GM18511 (cell line): ENCODE measurements around the gene SCRN2.

Experiments used
- ATAC-seq: cut with Tn5 transposase; IDR thresholded peaks from one replicate; pipeline ENCODE4 v1.9.1; 2021; ENCODE audit warnings: mild to moderate bottlenecking, moderate library complexity; ENCODE audit not compliant: unreplicated experiment

Gene SCRN2

DNA sequence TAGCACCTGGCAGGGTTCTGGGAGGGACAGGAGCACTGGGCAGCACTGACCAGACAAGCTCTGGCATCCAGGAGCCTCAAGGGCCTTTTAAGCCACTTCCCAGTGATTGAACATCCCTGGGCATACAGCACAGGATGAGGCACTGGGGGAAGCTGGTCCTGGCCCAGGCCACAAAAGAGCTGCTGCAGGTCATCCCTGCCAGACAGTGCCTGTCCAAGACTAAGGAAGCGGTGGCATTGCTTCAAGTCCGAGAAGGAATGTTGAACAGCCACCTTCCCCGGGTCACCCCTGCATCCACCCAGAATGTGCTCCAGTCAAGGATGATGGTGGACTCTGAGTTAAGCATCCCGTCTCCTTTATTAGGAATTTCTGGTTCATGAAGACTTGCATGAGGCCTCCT lies 18.3 kb downstream of the SCRN2 start:
- no peak for ATAC-seq

DNA sequence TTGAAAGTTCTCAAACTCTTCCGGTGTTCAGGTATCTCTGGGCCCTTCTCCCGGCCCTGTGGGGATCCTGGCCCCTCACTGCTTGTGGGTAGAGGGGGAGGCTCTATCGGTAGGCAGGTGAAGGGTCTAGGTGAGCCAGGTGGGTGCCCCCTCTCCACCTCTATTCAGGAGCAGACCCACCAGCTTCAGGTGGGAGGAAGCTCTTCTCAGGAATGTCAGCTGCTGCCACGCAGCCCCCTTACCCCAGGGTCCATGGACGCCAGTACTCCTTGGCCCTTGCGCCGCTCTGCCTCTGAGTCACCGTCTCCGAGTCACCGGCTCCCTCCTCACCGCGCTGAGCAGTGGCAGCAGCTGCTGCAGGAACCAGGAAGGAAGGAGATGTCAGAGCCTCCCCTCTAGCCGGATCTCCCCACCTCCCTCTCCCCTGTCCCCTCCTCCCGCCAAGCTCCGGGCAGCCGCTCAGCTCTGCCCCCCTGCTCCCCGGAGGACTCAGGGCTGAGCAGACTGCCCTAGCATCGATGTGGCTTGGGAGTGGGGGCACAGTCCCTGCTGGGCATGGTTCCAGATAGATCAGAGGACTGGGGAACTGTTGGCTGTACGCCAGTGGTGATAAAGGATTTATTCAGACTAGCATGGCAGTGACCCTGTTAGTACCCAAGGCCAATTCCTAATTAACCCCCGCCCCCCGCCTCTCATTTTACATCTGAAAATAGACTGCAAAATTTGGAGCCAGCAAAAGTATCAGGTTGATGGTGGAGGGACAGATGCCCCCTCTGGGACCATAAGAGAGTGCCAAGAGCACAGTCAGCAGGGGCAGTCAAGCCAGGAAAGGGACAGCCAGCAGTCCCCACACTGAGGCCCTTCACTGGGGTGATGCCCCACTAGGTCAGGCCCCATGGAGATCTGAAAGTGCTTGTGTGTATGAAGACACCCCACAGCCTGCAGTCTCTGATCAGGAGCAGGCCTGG lies 19.4 kb downstream of the SCRN2 start, which contains the start of gene OSBPL7:
TSS of gene OSBPL7 (minus strand) at position 371 of the 968 bp plus-strand sequence. CDS start 1,516 bp downstream, outside the sequence.
- peak; percentile 97 for ATAC-seq

GRCh38 chr17:47821031-47821423 lies 20.0 kb downstream of the SCRN2 start:
- no peak for ATAC-seq

DNA sequence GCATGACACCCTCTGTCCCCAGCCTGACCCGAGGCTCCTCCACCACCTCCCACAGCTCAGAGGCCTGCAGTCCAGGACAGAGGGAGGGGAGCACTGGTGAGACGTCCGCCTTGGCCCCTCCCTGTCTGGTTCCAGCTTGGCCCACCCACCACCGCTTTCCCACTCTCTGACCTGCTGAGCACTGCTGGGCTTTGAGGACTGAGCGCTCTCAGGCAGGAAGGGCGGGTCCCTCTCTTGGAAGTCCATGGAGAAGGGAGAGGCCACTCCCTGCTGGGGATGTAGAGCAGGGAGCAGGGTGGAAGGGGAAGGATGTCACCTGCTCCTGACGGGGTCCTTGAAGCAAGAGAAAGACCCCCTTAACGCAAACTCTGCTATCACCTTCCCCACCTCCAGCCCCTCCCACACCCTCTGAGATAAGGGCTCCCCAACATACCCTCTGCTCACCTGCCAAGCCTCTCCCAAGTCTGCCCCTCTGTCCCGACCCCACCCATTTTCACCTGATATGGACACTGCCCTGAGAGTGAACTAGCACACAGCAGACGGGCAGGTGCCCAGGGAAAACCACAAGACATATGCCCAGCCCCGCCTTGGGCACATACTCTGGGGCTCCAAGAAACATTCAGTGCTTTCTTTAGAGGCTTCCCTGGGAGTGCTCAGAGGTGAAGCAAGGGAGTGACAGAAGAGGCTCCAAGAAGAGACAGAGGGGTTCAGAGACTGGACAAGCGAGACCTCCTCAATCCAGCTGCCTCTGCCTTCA lies 20.9 kb downstream of the SCRN2 start:
- ATAC-seq = no peak

DNA sequence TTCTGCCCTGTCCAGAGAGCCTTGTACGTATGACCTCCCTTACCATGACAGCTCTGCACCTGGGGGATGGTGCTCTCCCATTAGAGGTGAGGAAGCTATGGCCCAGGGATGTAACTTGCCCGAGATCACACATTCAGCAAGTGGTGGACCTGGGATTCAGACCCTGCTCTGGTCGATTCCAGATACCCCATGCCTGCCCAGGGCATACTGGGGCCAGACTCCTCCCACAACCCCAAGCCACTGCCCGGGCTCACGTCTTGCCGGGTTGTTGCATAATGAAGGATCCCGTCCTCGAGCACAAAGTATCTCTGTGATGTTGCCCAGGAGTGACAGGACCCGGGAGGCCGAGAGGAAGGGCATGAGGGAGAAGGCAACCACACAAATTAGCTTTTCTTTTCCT lies 21.6 kb downstream of the SCRN2 start:
- ATAC-seq = no peak

DNA sequence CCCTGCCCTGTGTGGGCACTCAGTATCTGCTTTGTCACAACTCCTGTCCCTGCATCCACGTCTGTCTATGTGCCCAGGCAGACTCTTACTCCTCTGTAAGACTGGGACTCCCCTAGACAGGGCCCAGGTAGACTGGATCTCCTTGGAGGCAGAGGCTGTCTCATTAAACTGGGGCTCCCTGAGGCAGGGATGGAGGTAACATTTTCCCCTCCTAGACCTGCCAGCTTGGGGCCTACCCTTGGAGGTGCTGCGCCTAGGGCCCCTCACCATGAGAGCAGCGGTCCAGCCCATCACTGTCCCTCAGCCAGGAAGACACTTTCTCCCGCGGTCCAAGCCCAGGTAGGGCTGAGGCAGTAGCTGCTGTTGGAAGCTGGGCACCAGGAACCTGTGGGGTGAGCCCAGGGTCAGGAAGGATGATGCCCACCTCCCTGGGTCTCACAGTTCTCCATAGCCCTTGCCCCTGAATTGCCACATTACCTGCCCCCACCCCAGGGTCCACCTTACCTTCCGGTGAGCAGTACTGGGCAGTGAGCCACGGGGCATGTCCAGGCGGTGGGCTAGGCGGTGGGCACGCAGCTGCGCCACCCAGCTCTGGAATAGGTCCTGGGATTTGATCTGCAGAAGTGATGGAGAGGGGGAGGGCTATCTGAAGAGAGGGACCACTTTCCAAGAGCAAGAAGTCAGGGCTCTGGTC lies 22.9 kb downstream of the SCRN2 start:
- no peak for ATAC-seq

DNA sequence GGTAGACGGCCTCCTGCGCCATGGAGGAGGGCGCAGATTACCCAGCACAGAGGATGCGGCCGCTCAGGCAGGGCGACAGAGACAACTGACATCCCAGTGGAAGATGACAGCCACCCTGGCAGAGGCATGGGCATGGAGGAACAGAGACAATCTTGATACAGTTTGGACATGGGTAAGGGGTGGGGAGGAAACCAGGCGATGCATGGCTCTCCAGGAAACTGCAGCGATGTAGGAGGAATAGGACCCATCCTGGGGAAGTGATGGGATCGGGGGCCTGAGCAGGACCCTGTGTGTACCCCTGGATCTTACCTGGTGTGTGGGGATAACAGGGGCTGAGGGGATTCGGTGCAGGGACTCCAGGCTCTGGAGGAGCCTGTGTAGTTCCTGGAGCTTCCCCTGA lies 24.1 kb downstream of the SCRN2 start:
- no peak for ATAC-seq

GRCh38 chr17:47816111-47816735 lies 24.9 kb downstream of the SCRN2 start:
- no peak for ATAC-seq

DNA sequence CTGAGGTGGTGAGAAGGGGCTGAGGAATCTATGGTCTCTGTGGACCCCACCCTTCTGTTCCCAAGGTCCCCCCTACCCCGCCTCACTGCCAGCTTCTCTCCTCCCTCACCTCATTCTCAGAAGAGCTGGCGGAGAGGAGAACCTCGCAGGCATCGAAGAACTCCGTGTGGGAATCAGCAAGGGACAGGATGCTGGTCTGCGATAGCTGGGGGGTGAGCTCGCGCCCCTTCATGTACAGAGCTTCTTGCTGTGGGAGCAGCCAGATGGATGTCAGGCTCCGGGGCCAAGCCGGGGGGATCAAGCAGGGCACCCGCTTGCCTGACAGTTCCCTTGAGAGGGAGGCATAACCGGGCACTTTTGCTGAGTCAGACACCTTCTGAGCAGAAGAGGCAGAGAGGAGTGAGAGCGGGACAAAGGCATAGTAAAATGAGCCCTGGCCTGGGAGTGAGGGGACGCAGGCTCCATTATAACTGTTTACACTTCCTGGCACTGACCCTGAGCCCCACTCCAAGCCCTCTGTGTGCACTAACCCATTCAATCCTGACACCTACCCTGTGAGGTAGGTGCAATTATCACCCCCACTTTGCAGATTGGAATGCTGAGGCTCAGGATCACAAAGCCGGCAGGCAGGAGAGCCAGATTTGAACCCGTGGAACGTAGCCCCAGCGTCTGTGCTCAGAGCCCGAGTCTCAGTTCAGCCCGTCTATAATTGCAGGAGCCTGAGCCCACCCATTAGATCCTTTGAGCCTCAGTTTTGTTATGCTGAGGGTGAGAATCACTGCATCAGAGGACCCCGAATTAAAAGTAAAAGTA lies 25.8 kb downstream of the SCRN2 start:
- no peak for ATAC-seq

DNA sequence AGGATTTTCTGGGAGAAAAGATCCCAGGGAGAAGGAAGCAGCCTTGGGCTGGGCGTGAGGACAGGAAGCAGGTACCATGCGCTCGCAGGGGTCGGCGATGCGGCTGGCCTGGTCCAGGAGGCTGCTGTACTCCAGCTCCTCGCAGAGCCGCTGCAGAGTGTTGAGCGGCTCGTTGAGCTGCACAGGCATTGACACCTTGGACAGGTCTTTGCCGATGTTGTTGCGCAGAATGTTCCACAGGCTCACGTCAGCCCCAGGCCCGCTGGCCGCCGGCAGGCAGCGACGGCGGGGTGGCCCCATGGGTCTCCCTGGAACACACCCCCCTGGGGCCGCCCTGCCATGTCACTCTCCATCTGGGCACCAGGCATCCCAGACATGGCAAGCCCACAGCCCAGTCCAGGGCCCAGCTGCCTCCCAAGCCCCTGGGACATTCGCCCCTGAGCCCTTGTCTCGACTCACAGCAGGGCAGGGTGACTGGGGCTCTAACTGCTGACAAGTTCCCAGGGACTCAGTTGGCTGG lies 27.5 kb downstream of the SCRN2 start:
- no peak for ATAC-seq

DNA sequence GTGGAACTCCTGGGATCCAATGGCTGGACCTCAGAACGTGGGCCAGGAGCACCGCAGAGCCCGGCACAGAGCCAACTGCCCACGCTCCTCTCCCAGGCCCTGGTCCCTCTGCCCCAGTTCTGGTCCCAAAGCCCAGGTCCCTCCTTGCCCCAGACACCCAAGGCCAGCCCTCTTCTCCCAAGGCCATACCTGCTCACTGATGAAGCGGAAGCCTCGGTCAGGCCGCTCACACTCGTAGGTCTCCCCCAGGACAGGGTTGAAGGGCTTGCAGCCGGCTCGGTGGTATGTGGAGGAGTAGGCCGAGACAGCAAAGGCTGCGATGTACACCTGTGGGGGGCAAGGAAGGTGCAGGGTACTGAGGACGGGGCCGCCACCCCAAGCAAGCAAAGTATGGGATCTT lies 28.0 kb downstream of the SCRN2 start:
- no peak for ATAC-seq

DNA sequence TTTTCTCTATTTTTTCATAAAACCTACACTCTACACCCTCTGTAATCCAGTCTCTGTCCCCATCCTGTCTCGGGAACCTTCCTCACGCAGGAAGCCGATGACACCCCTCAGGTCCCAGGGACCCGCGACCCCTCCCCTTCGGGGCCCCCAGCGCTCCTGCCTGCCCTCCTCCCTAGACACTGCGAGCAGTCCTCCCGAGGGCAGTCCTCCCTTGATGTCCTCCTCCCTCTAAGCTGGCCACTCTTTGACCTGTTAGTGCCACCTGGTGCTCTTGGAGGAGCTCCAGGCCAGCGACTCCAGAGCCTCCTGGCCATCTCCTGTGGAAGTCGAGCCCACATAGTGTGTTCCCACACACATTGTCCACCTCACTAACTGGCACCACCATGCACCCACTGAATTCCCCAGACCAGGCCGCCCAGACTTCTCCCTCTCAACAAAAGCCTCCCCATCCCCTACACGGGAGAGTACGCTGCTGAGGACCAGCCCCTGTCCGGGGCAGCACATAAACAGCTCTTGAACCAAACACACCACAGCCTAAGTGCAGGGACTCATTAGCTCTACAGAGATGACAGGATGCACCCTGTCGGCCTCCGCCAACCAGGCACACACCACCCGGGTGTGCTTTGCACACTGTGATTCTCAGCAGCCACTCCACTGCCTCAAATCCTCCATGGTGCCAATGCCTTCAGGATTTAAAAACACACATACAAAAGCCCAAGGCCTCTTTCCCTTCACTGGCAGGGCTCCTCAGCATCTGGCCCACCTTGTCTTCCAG lies 28.7 kb downstream of the SCRN2 start:
- ATAC-seq = no peak

DNA sequence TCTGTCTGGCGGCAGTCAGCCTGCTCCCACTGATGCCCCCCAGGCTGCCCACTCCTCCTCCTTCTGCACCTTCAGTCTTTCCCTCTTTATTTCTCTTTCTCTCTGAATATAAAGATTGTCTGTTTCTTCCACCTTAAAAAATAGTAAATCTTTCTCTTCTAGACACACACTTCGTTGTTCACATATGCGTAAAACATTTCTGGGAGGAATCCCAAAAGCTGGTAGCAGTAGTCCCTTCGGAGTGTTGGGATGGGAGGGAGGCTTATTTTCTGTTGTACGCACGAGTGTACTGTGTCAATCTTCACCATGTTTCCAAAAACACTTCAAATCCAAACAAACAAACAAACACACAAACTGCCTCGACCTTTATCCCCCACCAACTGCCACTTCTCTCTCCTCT lies 29.4 kb downstream of the SCRN2 start:
- no peak for ATAC-seq

DNA sequence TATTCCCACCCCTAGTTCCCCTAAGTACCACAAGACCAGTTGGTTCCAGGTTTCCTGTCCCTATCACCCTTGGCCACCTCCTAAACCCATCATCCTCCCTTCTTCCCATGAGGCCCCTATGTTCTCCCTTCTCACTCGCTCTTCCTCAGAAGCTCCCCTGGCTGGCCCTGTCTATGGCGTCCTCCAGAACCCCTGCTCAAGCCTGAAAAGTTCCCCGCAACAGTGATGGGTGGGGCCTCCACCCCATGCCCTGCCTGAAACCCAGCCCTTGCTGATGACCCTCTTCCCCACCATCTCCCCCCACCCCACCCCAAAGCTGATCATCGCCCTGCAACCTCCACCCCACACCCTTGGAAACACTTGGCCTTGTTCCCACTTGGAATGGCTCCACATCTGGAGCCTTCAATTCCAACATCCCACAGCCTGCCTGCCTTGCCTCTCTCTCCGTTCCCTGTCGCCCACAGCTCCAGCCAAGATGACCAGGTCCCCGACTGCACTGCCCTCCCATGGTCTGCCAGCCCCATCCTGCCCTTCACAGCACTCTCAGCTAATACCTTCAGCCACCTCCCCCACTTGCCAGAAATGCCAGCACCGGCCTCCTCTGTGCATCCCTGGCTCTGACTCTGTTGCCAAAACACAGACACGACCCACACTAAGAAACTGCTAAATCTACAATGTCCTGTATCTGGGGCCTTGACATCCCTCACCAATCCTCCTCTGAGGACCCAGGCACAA lies 30.0 kb downstream of the SCRN2 start:
- ATAC-seq = no peak

- no peak for ATAC-seq
These were observed 30.8 kb downstream of the SCRN2 start for GRCh38 chr17:47810200-47810821.

DNA sequence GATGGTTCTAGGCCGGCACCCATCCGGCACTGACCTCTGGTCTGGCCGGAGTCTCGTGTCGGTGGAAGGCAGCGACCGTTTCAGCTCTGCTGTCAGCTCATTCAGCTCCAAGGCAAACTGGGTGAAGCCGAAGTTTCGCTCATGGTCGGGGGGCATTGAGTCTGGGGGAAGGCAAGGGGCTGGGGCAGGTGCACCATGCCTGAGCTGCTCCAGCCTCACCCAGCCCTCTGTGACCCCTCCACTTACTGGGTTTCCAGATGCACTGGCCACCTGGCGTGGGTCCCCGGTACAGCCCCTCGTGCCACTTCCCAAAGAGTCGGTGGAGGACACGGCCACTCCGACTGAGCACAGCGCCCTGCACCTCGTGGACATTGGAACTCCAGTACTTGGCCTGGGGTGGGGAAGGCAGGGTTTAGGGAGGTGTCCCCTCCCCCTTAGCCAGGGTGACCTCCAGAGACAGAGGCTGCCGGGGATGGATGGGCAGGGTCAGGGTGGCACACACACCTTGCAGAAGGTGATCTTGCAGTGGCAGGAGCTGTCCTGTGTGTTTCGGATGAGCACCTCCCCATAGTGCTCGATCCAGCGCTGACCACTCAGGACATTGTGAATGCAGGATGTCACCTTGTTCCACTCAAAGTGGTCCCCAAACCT lies 32.1 kb downstream of the SCRN2 start:
- no peak for ATAC-seq

DNA sequence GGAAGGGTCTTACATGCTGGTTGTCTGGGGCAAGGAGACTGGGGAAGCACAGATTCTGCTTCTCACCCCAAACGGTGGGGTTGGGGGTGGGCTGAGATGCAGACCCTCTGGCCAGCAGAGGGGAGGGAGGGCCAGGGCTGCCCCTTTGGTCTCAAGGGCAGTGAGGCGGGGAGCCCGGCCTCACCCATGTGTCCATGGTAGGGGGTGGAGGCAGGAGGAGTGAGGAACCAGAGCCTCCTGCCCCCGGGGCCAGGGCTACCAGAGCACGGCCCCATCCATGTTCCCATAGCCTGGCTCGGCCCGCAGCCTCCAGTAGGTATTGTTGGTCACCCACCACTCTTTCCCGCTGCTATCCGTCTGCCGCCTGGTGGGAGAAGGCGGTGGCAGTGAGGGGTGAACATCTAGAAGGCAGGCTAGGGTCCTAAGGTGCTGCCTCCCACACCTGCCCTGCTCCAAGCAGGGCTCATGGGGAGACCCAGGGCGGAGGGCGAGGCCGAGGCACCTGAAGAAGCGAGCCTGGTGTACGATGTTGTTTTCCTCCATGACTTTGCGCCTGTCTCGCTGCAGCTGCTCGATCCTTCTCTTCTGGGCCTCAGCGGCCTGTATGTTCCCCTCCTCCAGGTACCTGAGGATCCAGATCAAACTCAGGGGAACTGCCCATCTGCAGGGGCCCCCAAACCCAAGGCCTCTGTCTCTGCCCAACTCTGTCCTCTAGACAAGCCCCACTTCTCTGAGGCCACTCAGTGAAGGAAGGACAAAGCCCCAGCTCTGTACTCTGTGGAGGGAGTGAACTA lies 32.8 kb downstream of the SCRN2 start:
- no peak for ATAC-seq
